HepG2 (cell line): ENCODE measurements around the gene DCST2. TPM values are rescaled to one million over a fixed set of nuclear protein-coding genes. Genes with fewer than 3 reads are reported as not detected.

ENCODE experiments used
- ARNT2 ChIP-seq: sonication (generic); formaldehyde crosslinking; IDR thresholded peaks from 2 replicates; pipeline ENCODE4 v1.8.0; 2022; ENCODE audit warnings: mild to moderate bottlenecking, low read depth, missing genetic modification reagents, moderate library complexity
- HIVEP1 ChIP-seq: sonication (generic); formaldehyde crosslinking; IDR thresholded peaks from 2 replicates; pipeline ENCODE4 v1.4.0; 2020; ENCODE audit warnings: mild to moderate bottlenecking, missing genetic modification reagents
- KDM5A ChIP-seq: fragments of 200-600 bp; sonication (generic); IDR thresholded peaks from 2 replicates; pipeline ENCODE4 v1.7.0; 2018; ENCODE audit warnings: antibody characterized with exemption, mild to moderate bottlenecking, low read length, borderline replicate concordance
- MED1 ChIP-seq: sonication (generic); formaldehyde crosslinking; IDR thresholded peaks from 2 replicates; pipeline ENCODE4 v1.4.0; 2020; ENCODE audit warnings: missing genetic modification reagents
- MIXL1 ChIP-seq: IDR thresholded peaks from 2 replicates; pipeline ENCODE4 v1.6.1; 2016
- SP140L ChIP-seq: sonication (generic); formaldehyde crosslinking; IDR thresholded peaks from 2 replicates; pipeline ENCODE4 v1.4.0; 2020; ENCODE audit warnings: missing genetic modification reagents, borderline replicate concordance
- TAF15 ChIP-seq: fragments of 200-400 bp; formaldehyde crosslinking; IDR thresholded peaks from one replicate; pipeline ENCODE4 v1.6.1; 2018; ENCODE audit warnings: mild to moderate bottlenecking, low read depth, low read length; ENCODE audit not compliant: poor library complexity, severe bottlenecking
- ZNF10 ChIP-seq: sonication (generic); formaldehyde crosslinking; IDR thresholded peaks from 2 replicates; pipeline ENCODE4 v1.4.0; 2020; ENCODE audit warnings: mild to moderate bottlenecking, low read depth, missing genetic modification reagents, borderline replicate concordance
- ZNF660 ChIP-seq: sonication (generic); formaldehyde crosslinking; IDR thresholded peaks from 2 replicates; pipeline ENCODE4 v1.5.1; 2020; ENCODE audit warnings: mild to moderate bottlenecking, low read depth, missing genetic modification reagents, borderline replicate concordance
- ZNF674 ChIP-seq: sonication (generic); formaldehyde crosslinking; IDR thresholded peaks from 2 replicates; pipeline ENCODE4 v1.5.0; 2020; ENCODE audit warnings: low read depth, mild to moderate bottlenecking, missing genetic modification reagents
- ZSCAN22 ChIP-seq: sonication (generic); formaldehyde crosslinking; IDR thresholded peaks from 2 replicates; pipeline ENCODE4 v1.4.0; 2020; ENCODE audit warnings: mild to moderate bottlenecking, missing genetic modification reagents
- polyA plus RNA-seq, 8 experiments: library from polyadenylated mRNA; depleted of rRNA in 3 of 8; stranded (reverse) in 7 of 8; unstranded in 1 of 8; fragments of >200 nt; fragmentation: Illumina TruSeq in 4 of 8; extraction: Trizol in 4 of 8; gene quantifications; 2 replicates each; pipeline versions ENCODE4 v1.2.1 to v1.2.3, GENCODE V29; 2011 to 2016; ENCODE audit warnings: low read depth in 4 of 8, missing spikeins in 1 of 8, mixed read lengths in 1 of 8; ENCODE audit not compliant: insufficient read depth in 1 of 8
- total RNA-seq, 5 experiments: library from RNA; depleted of rRNA; stranded (reverse); fragments of >200 nt; fragmentation: Illumina TruSeq; extraction: Trizol; gene quantifications; 2 replicates each; pipeline ENCODE4 v1.2.3, GENCODE V29; 2016; ENCODE audit warnings: low read depth in 1 of 5
- TF ChIP-seq, protein P1 (sequence below): sonication (generic); formaldehyde crosslinking; IDR thresholded peaks from 2 replicates; pipeline ENCODE4 v1.9.0; 2022; ENCODE audit warnings: low read depth, missing genetic modification reagents
- TF ChIP-seq, protein P2 (sequence below): sonication (generic); formaldehyde crosslinking; IDR thresholded peaks from 2 replicates; pipeline ENCODE4 v1.5.0; 2020; ENCODE audit warnings: mild to moderate bottlenecking, low read depth, missing genetic modification reagents, borderline replicate concordance
- TF ChIP-seq, protein P3 (sequence below): sonication (generic); formaldehyde crosslinking; IDR thresholded peaks from 2 replicates; pipeline ENCODE4 v1.8.0; 2022; ENCODE audit warnings: mild to moderate bottlenecking, missing genetic modification reagents, moderate library complexity
- TF ChIP-seq, protein P4 (sequence below): sonication (generic); formaldehyde crosslinking; IDR thresholded peaks from 2 replicates; pipeline ENCODE4 v1.9.0; 2021; ENCODE audit warnings: missing genetic modification reagents, borderline replicate concordance
- TF ChIP-seq, protein P5 (sequence below): sonication (generic); formaldehyde crosslinking; conservative IDR thresholded peaks from 2 replicates; pipeline ENCODE4 v1.5.0; 2020; ENCODE audit warnings: missing genetic modification reagents
- TF ChIP-seq, protein P6 (sequence below): sonication (generic); formaldehyde crosslinking; IDR thresholded peaks from 2 replicates; pipeline ENCODE4 v1.4.0; 2020; ENCODE audit warnings: mild to moderate bottlenecking, missing genetic modification reagents, borderline replicate concordance

DCST2 gene
- total and polyA plus RNA-seq, 2 of the 13 experiments (the other 11 are each of a cell fraction or from before 2014, with no cell fraction given): 0.74 TPM; not detected in 1

DNA sequence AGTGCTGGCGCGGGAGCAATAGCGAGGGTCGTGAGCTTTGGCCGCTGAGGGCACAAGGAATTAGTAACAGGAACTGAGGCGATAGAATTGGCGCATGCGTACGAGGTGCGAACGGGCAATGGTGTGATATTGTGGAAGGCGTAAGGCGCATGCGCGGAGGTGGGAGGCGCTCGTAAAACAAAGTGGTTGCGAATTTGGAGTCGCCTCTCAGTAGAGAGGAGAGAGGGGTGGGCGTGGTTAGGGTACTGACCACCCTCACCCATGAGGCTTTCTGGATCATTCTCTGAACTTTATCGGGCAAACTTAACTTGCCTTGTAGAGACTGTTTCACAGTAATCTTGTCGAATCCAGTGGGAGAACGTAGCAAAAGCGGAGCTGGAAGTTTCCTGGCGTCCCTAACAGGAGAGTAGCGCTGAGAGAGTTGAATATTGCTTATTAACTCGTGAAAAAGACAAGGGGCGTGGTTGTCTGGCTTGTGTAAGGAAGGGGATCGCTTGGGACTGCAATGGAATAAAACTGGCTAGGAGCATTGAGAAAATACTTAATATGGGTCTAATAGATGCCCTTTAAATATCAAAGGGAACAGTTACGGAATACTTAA lies 58.7 kb downstream of the DCST2 start (continued):
- no peak for TF ChIP-seq ZNF674 (CRISPR knock-in tag)
- TF ChIP-seq ZNF660 (CRISPR knock-in tag): no peak
- TF ChIP-seq ARNT2 (CRISPR knock-in tag): peak; percentile 8
- TF ChIP-seq, protein P1, sequence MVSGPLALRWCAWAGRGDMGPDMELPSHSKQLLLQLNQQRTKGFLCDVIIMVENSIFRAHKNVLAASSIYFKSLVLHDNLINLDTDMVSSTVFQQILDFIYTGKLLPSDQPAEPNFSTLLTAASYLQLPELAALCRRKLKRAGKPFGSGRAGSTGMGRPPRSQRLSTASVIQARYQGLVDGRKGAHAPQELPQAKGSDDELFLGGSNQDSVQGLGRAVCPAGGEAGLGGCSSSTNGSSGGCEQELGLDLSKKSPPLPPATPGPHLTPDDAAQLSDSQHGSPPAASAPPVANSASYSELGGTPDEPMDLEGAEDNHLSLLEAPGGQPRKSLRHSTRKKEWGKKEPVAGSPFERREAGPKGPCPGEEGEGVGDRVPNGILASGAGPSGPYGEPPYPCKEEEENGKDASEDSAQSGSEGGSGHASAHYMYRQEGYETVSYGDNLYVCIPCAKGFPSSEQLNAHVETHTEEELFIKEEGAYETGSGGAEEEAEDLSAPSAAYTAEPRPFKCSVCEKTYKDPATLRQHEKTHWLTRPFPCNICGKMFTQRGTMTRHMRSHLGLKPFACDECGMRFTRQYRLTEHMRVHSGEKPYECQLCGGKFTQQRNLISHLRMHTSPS: no peak
- TF ChIP-seq, protein P2, sequence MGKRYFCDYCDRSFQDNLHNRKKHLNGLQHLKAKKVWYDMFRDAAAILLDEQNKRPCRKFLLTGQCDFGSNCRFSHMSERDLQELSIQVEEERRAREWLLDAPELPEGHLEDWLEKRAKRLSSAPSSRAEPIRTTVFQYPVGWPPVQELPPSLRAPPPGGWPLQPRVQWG (CRISPR knock-in tag): no peak
- TF ChIP-seq, protein P3, sequence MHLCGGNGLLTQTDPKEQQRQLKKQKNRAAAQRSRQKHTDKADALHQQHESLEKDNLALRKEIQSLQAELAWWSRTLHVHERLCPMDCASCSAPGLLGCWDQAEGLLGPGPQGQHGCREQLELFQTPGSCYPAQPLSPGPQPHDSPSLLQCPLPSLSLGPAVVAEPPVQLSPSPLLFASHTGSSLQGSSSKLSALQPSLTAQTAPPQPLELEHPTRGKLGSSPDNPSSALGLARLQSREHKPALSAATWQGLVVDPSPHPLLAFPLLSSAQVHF (CRISPR knock-in tag): no peak
- TF ChIP-seq, protein P4, sequence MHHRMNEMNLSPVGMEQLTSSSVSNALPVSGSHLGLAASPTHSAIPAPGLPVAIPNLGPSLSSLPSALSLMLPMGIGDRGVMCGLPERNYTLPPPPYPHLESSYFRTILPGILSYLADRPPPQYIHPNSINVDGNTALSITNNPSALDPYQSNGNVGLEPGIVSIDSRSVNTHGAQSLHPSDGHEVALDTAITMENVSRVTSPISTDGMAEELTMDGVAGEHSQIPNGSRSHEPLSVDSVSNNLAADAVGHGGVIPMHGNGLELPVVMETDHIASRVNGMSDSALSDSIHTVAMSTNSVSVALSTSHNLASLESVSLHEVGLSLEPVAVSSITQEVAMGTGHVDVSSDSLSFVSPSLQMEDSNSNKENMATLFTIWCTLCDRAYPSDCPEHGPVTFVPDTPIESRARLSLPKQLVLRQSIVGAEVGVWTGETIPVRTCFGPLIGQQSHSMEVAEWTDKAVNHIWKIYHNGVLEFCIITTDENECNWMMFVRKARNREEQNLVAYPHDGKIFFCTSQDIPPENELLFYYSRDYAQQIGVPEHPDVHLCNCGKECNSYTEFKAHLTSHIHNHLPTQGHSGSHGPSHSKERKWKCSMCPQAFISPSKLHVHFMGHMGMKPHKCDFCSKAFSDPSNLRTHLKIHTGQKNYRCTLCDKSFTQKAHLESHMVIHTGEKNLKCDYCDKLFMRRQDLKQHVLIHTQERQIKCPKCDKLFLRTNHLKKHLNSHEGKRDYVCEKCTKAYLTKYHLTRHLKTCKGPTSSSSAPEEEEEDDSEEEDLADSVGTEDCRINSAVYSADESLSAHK (CRISPR knock-in tag): no peak
- TF ChIP-seq ZNF10 (CRISPR knock-in tag): no peak
- peak; percentile 57; the same call in 1 of the 2 replicates for TF ChIP-seq MIXL1 (CRISPR knock-in tag)
- TF ChIP-seq KDM5A: no peak; the same call in 1 of the 2 replicates
- no peak for TF ChIP-seq SP140L (CRISPR knock-in tag)
- TF ChIP-seq TAF15: no peak
- TF ChIP-seq MED1 (CRISPR knock-in tag): peak; percentile 49; the same call in 1 of the 2 replicates
- TF ChIP-seq, protein P5, sequence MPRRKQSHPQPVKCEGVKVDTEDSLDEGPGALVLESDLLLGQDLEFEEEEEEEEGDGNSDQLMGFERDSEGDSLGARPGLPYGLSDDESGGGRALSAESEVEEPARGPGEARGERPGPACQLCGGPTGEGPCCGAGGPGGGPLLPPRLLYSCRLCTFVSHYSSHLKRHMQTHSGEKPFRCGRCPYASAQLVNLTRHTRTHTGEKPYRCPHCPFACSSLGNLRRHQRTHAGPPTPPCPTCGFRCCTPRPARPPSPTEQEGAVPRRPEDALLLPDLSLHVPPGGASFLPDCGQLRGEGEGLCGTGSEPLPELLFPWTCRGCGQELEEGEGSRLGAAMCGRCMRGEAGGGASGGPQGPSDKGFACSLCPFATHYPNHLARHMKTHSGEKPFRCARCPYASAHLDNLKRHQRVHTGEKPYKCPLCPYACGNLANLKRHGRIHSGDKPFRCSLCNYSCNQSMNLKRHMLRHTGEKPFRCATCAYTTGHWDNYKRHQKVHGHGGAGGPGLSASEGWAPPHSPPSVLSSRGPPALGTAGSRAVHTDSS (CRISPR knock-in tag): no peak
- no peak for TF ChIP-seq ZSCAN22 (CRISPR knock-in tag)
- TF ChIP-seq, protein P6, sequence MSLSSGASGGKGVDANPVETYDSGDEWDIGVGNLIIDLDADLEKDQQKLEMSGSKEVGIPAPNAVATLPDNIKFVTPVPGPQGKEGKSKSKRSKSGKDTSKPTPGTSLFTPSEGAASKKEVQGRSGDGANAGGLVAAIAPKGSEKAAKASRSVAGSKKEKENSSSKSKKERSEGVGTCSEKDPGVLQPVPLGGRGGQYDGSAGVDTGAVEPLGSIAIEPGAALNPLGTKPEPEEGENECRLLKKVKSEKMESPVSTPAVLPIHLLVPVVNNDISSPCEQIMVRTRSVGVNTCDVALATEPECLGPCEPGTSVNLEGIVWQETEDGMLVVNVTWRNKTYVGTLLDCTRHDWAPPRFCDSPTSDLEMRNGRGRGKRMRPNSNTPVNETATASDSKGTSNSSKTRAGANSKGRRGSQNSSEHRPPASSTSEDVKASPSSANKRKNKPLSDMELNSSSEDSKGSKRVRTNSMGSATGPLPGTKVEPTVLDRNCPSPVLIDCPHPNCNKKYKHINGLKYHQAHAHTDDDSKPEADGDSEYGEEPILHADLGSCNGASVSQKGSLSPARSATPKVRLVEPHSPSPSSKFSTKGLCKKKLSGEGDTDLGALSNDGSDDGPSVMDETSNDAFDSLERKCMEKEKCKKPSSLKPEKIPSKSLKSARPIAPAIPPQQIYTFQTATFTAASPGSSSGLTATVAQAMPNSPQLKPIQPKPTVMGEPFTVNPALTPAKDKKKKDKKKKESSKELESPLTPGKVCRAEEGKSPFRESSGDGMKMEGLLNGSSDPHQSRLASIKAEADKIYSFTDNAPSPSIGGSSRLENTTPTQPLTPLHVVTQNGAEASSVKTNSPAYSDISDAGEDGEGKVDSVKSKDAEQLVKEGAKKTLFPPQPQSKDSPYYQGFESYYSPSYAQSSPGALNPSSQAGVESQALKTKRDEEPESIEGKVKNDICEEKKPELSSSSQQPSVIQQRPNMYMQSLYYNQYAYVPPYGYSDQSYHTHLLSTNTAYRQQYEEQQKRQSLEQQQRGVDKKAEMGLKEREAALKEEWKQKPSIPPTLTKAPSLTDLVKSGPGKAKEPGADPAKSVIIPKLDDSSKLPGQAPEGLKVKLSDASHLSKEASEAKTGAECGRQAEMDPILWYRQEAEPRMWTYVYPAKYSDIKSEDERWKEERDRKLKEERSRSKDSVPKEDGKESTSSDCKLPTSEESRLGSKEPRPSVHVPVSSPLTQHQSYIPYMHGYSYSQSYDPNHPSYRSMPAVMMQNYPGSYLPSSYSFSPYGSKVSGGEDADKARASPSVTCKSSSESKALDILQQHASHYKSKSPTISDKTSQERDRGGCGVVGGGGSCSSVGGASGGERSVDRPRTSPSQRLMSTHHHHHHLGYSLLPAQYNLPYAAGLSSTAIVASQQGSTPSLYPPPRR (CRISPR knock-in tag): no peak
- 0 out of 2 replicates have a peak, but pooled peaks have one; percentile 32 for TF ChIP-seq HIVEP1
